ENCODE results near the gene DQX1.
"Not testable (repeated sequence)": the region's sequence is repeated elsewhere in the genome, so short reads cannot be mapped to it uniquely, and the experiment has no call there.

Gene DQX1

GRCh38 chr2:74491648-74492544, 34.1 kb downstream of the DQX1 start:
- no peak for DNase-seq

GRCh38 chr2:74489906-74490305, 36.1 kb downstream of the DQX1 start:
- no peak for DNase-seq

- no peak for DNase-seq
Observed at GRCh38 chr2:74488643-74489481, 37.2 kb downstream of the DQX1 start.

- no peak for DNase-seq
Observed at GRCh38 chr2:74486141-74486540, 39.9 kb downstream of the DQX1 start.

GRCh38 chr2:74483675-74484164, 42.3 kb downstream of the DQX1 start:
- not testable (repeated sequence) for DNase-seq

GRCh38 chr2:74482801-74483674, 43.0 kb downstream of the DQX1 start, which contains the start of the genes CCDC142 and TTC31:
CCDC142 (minus strand) TSS chr2:74482998; CDS start chr2:74482837, 161 bp downstream.
TTC31 (plus strand) TSS chr2:74483081; CDS start chr2:74483096, 15 bp downstream.
- peak; percentile 95 for DNase-seq

DNA sequence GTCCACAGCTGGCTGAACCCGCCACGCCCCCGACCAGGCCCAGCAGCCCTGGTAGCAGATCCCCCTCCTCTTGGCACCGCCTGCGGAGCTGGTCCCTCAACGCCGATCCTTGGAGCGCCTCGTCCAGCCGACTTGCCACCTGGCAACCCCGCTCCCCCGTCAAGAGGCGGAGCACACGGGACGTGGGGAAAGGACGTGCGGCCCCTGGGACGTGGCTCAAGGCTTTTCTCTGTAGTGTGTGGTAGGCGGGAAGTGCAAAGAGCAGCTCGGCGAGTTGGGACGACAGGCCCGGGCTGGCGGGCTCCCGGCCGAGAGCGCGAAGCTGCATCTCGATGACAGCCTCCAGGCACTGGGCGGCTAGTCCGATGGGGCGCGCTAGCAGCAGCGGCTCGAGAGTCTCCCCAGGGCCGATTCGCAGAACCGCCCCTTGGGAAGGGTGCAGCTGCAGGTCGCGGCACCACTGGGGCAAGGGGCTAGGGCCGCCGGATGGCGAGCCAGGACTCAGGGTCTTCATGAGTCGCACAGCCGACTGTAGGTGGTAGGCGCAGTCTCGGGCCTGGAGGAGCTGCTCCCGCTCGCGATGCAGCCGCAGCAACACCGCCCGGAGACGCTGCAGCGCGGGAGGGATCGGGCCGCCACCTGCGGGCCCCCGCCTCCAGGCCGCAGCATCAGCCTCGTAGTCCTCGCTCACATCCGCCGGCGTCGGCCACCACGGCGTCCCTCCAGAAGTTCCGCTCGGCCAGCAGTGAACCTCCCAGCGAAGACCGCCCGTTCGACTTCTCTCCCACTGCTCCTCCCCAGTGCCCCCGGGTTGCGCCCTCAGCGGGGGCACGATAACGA, 43.9 kb downstream of the DQX1 start:
- DNase-seq: peak; percentile 60

DNA sequence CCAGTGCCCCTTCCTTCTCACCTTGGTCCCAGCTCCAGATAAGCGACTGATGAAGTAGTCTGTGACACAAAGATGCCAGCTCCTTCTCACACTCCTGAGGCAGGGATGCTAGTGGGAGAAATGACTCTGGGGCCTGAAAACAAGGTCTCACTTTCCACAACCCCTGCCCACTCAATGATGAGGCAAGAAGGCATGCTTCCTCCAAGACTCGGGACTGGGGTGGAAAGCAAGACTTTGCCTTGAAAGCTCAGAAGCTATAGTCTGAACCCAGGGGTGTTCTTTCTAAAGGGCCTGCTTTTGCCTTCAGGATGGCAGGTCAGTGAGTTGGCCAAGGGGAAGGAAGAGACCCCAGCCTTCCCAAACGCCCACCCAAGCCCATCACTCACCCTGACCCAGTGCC, 44.6 kb downstream of the DQX1 start:
- no peak for DNase-seq

- DNase-seq: no peak
Observed at GRCh38 chr2:74474899-74475298, 51.1 kb downstream of the DQX1 start.

DNA sequence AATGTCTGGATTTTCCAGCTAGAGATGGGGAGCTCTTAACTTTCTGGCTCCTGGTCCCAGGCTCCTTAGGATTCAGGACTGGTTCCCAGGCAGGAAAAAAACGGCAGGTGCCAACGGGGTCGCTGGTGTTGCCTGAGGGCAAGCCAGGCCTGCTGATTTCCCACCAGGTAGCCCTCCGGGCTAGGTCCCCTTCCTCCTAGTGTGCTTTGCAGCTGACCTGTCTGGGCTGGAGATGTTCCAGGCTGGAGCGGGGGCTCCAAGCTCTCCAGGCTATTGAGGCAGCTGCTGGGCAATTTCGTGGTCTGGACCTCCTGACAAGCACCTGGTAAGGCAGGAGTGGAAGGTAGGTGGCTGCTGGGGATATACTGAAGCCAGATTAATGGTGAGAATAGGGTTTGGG, 51.5 kb downstream of the DQX1 start:
- no peak for DNase-seq

DNA sequence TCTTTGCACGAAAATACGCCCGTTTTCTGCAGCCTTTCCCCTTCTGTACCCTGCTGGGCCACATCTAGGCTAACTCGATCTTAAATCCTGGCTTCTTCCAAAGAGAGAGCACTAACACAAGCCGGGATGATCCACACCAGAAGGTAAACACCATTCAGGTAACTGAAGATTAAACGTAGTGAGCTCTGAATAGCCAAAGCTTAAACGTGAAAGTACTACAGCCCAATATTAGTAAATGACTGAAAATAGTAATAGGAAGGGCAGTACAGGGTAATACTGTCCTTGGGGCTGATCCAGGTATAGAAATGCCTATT, 53.1 kb downstream of the DQX1 start:
- no peak for DNase-seq

DNA sequence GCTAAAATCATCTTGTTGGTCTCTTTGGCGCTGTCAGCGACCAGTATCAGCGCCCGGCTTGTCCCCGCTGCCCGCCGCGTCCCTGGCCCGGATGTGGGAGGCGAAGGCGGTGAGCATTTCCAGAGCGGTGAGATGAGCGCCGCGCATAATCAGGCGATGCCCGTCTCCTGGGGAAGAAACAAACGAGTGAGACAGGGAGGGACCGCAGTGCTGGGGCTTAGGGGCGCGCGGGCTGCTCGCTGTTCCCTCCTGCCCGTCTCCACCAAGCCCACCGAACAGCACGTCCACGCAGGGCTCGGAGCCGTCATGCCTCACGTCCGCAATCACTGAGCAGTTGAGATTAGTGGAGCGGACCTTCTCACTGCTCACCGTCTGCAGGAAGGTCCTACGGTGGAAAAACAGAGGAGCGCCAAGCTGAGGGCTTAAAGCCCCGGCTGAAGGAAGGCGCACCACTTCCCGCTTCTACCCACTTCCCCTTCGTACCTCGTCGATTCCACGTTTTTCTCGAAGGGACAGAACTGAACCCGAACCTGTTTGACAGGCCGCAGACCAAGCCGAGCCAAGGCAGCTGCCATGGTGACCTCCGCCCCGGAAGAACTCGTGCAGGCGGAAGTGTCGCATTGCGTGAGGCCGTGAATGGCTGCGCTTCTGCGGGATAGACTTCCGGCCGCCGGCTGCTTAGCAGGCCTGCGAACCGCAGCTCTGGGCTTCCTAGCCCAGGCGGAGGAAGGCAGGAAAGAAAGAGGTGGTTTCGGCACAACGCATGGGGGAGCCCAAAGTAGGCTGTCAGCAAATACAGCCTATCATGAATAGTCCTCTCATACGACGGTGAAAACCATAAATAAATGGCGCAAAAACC, 53.7 kb downstream of the DQX1 start, which contains the start of gene MRPL53:
Gene MRPL53 (minus strand): TSS at position 595 of the 859 bp plus-strand sequence. CDS start 20 bp downstream, at position 575.
- peak; percentile 97 for DNase-seq

GRCh38 chr2:74471332-74472065, 54.5 kb downstream of the DQX1 start:
- no peak for DNase-seq

- DNase-seq: not testable (repeated sequence)
Observed at GRCh38 chr2:74470742-74471141, 55.3 kb downstream of the DQX1 start.
